Transverse colon (tissue), 3 donors: ENCODE results near the gene SCGB1D2.

Experiments used
- POLR2A ChIP-seq: fragments of 450-650 bp; IDR thresholded peaks from one replicate; pipeline ENCODE4 v1.6.1; 2016; ENCODE audit warnings: antibody characterized with exemption, mild to moderate bottlenecking, moderate library complexity
- TF ChIP-seq, protein P1 (sequence below), 5 experiments: fragments of 200-600 bp in 3 of 5; fragments of 450-650 bp in 2 of 5; sonication (generic) in 3 of 5; IDR thresholded peaks; 1 replicate in 2 of 5; 2 replicates in 3 of 5; pipeline ENCODE4 v1.5.1; 2016 to 2017; ENCODE audit warnings: antibody characterized with exemption in 5 of 5, inconsistent platforms in 3 of 5, mild to moderate bottlenecking in 2 of 5, moderate library complexity in 1 of 5

DNA sequence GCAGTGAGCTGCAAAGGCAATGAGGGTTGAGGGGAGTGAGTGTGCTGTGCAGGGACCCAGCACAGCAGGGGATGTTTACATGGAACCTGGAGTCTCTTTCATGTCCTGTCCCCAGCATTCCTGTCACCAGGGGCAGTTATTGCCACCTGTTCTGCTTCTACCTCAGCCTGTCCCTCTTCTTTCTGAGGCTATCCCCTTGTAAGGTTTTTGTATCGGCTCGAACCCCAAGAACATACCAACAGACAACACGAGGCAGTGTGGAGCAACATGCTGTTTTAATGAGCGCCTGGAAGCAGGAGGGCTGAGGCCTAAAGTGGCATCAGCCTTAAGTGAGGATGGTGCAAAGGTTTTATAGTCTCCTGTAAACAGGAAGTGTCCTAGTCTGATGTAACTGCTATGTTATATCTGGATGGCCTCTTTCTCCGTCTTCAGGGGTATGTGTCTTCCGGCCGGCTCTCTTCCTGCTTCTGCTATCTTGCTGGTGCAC lies 31.8 kb downstream of the SCGB1D2 start:
- TF ChIP-seq, protein P1, sequence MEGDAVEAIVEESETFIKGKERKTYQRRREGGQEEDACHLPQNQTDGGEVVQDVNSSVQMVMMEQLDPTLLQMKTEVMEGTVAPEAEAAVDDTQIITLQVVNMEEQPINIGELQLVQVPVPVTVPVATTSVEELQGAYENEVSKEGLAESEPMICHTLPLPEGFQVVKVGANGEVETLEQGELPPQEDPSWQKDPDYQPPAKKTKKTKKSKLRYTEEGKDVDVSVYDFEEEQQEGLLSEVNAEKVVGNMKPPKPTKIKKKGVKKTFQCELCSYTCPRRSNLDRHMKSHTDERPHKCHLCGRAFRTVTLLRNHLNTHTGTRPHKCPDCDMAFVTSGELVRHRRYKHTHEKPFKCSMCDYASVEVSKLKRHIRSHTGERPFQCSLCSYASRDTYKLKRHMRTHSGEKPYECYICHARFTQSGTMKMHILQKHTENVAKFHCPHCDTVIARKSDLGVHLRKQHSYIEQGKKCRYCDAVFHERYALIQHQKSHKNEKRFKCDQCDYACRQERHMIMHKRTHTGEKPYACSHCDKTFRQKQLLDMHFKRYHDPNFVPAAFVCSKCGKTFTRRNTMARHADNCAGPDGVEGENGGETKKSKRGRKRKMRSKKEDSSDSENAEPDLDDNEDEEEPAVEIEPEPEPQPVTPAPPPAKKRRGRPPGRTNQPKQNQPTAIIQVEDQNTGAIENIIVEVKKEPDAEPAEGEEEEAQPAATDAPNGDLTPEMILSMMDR (IDR thresholded peaks at IDR 0.05) = no peak
- TF ChIP-seq POLR2A = no peak
